Smooth muscle cell (in vitro differentiated cells): ENCODE results near the gene MCU. TPM values are rescaled to one million over a fixed set of nuclear protein-coding genes. Genes with fewer than 3 reads are reported as not detected.

Experiments used
- DNase-seq: peaks from one replicate; lab custom pipeline; 2025; ENCODE audit not compliant: unreplicated experiment; lab: John Stamatoyannopoulos, UW
- H2AFZ ChIP-seq: fragments of 200-600 bp; sonication (generic); 2 replicates; pipeline ENCODE4 v1.6.0; 2016; ENCODE audit warnings: antibody characterized with exemption, low read depth, mild to moderate bottlenecking
- H3F3A ChIP-seq: fragments of 200-600 bp; sonication (generic); 2 replicates; pipeline ENCODE4 v1.6.0; 2017; ENCODE audit warnings: antibody characterized with exemption, low read depth
- H3K27ac ChIP-seq: fragments of 200-600 bp; sonication (generic); 2 replicates; pipeline ENCODE4 v1.5.1; 2016; ENCODE audit warnings: low read depth, mild to moderate bottlenecking
- H3K27me3 ChIP-seq: fragments of 200-600 bp; sonication (generic); 2 replicates; pipeline ENCODE4 v1.6.1; 2016; ENCODE audit warnings: low read depth, mild to moderate bottlenecking
- H3K36me3 ChIP-seq: fragments of 200-600 bp; sonication (generic); 2 replicates; pipeline ENCODE4 v1.5.1; 2016; ENCODE audit warnings: low read depth
- H3K4me1 ChIP-seq: fragments of 200-600 bp; sonication (generic); 2 replicates; pipeline ENCODE4 v1.5.1; 2016; ENCODE audit warnings: low read depth
- H3K4me2 ChIP-seq: fragments of 200-600 bp; sonication (generic); 2 replicates; pipeline ENCODE4 v1.6.0; 2016; ENCODE audit warnings: mild to moderate bottlenecking
- H3K4me3 ChIP-seq: fragments of 200-600 bp; sonication (generic); 2 replicates; pipeline ENCODE4 v1.5.1; 2016; ENCODE audit warnings: mild to moderate bottlenecking
- H3K79me2 ChIP-seq: fragments of 200-600 bp; sonication (generic); 2 replicates; pipeline ENCODE4 v1.6.0; 2016; ENCODE audit warnings: low read depth, mild to moderate bottlenecking
- H3K9ac ChIP-seq: fragments of 200-600 bp; sonication (generic); 2 replicates; pipeline ENCODE4 v1.6.0; 2016; ENCODE audit warnings: low read depth
- H3K9me3 ChIP-seq: fragments of 200-600 bp; sonication (generic); replicated peaks from 2 replicates; pipeline ENCODE4 v1.5.1; 2016; ENCODE audit warnings: low read depth
- H4K20me1 ChIP-seq: fragments of 200-600 bp; sonication (generic); 2 replicates; pipeline ENCODE4 v1.6.0; 2016; ENCODE audit warnings: low read depth
- WGBS: methylation state at CpG from one replicate; pipeline ENCODE4 v1.1.7; 2016; ENCODE audit warnings: low lambda C conversion rate; 5-methylcytosine and 5-hydroxymethylcytosine counted together
- polyA plus RNA-seq: library from polyadenylated mRNA; unstranded; fragments of >200 nt; fragmentation: Nextera tagmentation; extraction: Ambion mirVana; gene quantifications from 2 replicates; pipeline ENCODE4 v1.2.1, GENCODE V29; 2016
- total RNA-seq: library from RNA; depleted of rRNA; stranded (reverse); fragments of >200 nt; gene quantifications from 2 replicates; pipeline ENCODE4 v1.2.3, GENCODE V29; 2014
- TF ChIP-seq, protein P1 (sequence below): fragments of 200-600 bp; sonication (generic); IDR thresholded peaks from 2 replicates; pipeline ENCODE4 v1.5.1; 2017; ENCODE audit warnings: borderline replicate concordance, mild to moderate bottlenecking, antibody characterized with exemption; ENCODE audit not compliant: insufficient read depth, poor library complexity, severe bottlenecking

Gene MCU
- total and polyA plus RNA-seq, 2 experiments from 2014 or later = 15.4 to 30.4 TPM

DNA sequence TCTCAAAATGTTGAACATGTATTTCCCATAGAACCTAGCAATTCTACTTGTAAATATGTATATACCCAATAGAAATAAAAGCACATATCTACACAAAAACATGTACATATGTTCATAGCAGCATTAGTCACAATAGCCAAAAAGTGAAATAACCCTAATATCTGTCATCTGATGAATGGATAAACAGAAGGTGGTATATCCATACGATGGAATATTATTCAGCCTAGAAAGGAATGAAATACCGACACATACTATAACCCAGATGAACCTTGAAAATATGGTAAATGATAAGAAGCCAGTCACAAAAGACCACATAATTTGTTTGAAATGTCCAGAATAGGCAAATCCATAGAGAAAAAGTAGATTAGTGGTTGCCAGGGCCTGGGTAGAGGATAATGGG lies 87.9 kb downstream of the MCU start:
- DNase-seq = no peak
- Histone ChIP-seq H3K4me1 (peaks cover 17% of the 10 kb centered on the region), H3K9ac (no peak overlapping the region), H4K20me1 (peaks cover 32% of the 10 kb centered on the region), H3F3A (peaks cover 8% of the 10 kb centered on the region), H3K4me2 (no peak overlapping the region), H3K27ac (no peak overlapping the region), H3K27me3 (no peaks in the 10 kb centered on the region), H3K36me3 (no peaks in the 10 kb centered on the region), H3K4me3 (no peak overlapping the region), H3K79me2 (no peaks in the 10 kb centered on the region), H3K9me3 (no peaks in the 10 kb centered on the region), H2AFZ (no peak overlapping the region)
- TF ChIP-seq, protein P1, sequence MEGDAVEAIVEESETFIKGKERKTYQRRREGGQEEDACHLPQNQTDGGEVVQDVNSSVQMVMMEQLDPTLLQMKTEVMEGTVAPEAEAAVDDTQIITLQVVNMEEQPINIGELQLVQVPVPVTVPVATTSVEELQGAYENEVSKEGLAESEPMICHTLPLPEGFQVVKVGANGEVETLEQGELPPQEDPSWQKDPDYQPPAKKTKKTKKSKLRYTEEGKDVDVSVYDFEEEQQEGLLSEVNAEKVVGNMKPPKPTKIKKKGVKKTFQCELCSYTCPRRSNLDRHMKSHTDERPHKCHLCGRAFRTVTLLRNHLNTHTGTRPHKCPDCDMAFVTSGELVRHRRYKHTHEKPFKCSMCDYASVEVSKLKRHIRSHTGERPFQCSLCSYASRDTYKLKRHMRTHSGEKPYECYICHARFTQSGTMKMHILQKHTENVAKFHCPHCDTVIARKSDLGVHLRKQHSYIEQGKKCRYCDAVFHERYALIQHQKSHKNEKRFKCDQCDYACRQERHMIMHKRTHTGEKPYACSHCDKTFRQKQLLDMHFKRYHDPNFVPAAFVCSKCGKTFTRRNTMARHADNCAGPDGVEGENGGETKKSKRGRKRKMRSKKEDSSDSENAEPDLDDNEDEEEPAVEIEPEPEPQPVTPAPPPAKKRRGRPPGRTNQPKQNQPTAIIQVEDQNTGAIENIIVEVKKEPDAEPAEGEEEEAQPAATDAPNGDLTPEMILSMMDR = no peak
- 95% methylated on average over 2 of the region's 2 CpGs for WGBS

DNA sequence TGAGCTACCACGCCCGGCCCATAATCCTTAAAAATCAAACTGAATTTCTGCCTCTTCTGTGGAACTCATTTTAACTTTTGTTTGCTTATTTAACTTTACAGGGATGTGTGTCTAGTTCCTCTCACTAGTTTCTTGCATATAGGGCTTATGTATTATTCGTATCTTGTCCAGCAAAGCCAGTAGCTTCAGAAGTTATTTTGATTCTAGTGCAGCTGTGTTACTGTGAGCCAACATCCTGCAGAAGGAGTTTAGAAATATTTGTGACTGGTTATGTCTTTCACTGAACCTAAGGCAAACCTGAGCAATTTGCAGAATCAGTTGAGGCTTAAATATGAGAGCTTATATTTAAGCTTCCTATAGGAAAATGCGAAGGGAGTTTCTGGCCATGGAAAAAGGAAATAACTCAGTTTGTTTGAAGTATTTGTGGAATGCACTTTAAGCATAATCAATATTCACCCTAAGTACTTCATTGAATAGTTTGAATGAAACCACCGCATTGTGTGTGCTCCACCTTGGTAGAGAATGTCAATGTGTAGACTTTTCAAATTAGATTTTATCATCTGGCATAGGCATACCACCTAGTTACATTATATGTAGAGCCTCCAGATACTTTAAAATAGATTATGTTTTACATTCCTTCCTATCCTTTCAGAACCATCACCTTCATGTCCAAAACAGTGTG lies 90.8 kb downstream of the MCU start:
- DNase-seq = no peak
- peaks cover 6% of the 10 kb centered on the region for H3K79me2 ChIP-seq
- no peak overlapping the region for H2AFZ ChIP-seq
- peaks cover 23% of the 10 kb centered on the region for H3K4me1 ChIP-seq
- TF ChIP-seq, protein P1 = no peak
- no peak overlapping the region for H3K4me2 ChIP-seq
- H3K36me3 ChIP-seq = no peaks in the 10 kb centered on the region
- 87% methylated on average over 5 of the region's 5 CpGs for WGBS
- H3K4me3 ChIP-seq = no peak overlapping the region
- H3K27ac ChIP-seq = no peak overlapping the region
- H3F3A ChIP-seq = peaks cover 8% of the 10 kb centered on the region
- no peaks in the 10 kb centered on the region for H3K27me3 ChIP-seq
- no peak overlapping the region for H3K9ac ChIP-seq
- H3K9me3 ChIP-seq = no peaks in the 10 kb centered on the region
- H4K20me1 ChIP-seq = peaks cover 39% of the 10 kb centered on the region

DNA sequence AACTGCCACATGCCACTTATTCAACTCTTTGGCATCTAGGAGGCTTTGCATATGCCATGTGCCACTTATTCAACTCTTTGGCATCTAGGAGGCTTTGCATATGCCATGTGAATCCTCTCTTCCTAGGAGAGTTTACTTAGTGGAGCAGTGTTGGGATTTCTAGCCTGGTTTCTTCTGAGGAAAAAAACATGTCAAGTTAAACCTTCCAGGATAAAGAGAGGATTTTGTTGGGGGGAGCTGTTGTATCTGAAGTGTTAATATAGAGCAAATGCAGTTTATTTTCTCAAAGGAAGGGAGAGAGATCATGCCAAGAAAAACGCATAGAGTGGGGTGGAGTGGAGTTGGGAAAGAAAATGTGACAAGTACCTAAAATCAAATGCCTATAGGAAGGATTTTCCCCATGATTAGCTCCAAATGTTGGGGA lies 91.5 kb downstream of the MCU start:
- no peaks in the 10 kb centered on the region for H3K9me3 ChIP-seq
- no peaks in the 10 kb centered on the region for H3K36me3 ChIP-seq
- H3K79me2 ChIP-seq = peaks cover 6% of the 10 kb centered on the region
- H3K4me2 ChIP-seq = peak overlapping the region; percentile 41
- H3K27me3 ChIP-seq = no peaks in the 10 kb centered on the region
- WGBS = 25% methylated on average over 1 of the region's 1 CpG
- peaks cover 39% of the 10 kb centered on the region for H4K20me1 ChIP-seq
- no peak overlapping the region for H3K4me3 ChIP-seq
- H3K27ac ChIP-seq = no peak overlapping the region
- TF ChIP-seq, protein P1 = no peak
- peaks cover 8% of the 10 kb centered on the region for H3F3A ChIP-seq
- H3K4me1 ChIP-seq = peaks cover 23% of the 10 kb centered on the region
- DNase-seq = no peak
- no peak overlapping the region for H2AFZ ChIP-seq
- H3K9ac ChIP-seq = no peak overlapping the region
